Measurements from ENCODE around the gene SEC24D.

SEC24D gene

GRCh38 chr4:118714682-118715081 is 121.2 kb downstream of the SEC24D start:
- Histone ChIP-seq H3K4me3 (ENCODE audit: extremely low read depth, insufficient read depth, low read length, poor library complexity, severe bottlenecking) (no peak overlapping the region), H3K36me3 (ENCODE audit: control insufficient read depth, insufficient read depth, low read length) (peaks cover 20% of the 10 kb centered on the region), H3K9me3 (ENCODE audit: control insufficient read depth, low read length) (no peaks in the 10 kb centered on the region), H3K4me1 (ENCODE audit: control insufficient read depth, insufficient read depth, low read length, poor library complexity, severe bottlenecking) (no peaks in the 10 kb centered on the region), H3K27ac (ENCODE audit: low read depth, low read length, severe bottlenecking) (no peak overlapping the region)
- 89 to 100% methylated on average over 1 to 3 of the region's 4 CpGs for WGBS, 2 experiments (ENCODE audit: insufficient coverage in 2 of 2)

GRCh38 chr4:118712872-118713271 is 123.1 kb downstream of the SEC24D start:
- Histone ChIP-seq H3K36me3 (ENCODE audit: control insufficient read depth, insufficient read depth, low read length) (peaks cover 25% of the 10 kb centered on the region), H3K9me3 (ENCODE audit: control insufficient read depth, low read length) (no peaks in the 10 kb centered on the region), H3K27ac (ENCODE audit: low read depth, low read length, severe bottlenecking) (no peak overlapping the region), H3K4me3 (ENCODE audit: extremely low read depth, insufficient read depth, low read length, poor library complexity, severe bottlenecking) (no peak overlapping the region), H3K4me1 (ENCODE audit: control insufficient read depth, insufficient read depth, low read length, poor library complexity, severe bottlenecking) (no peaks in the 10 kb centered on the region)
- 86 to 100% methylated on average over 1 of the region's 1 CpG for WGBS, 2 experiments (ENCODE audit: insufficient coverage in 2 of 2)

GRCh38 chr4:118711052-118711451 is 124.9 kb downstream of the SEC24D start:
- Histone ChIP-seq H3K36me3 (ENCODE audit: control insufficient read depth, insufficient read depth, low read length) (peaks cover 38% of the 10 kb centered on the region), H3K4me3 (ENCODE audit: extremely low read depth, insufficient read depth, low read length, poor library complexity, severe bottlenecking) (no peak overlapping the region), H3K9me3 (ENCODE audit: control insufficient read depth, low read length) (no peaks in the 10 kb centered on the region), H3K27ac (ENCODE audit: low read depth, low read length, severe bottlenecking) (no peak overlapping the region), H3K4me1 (ENCODE audit: control insufficient read depth, insufficient read depth, low read length, poor library complexity, severe bottlenecking) (no peaks in the 10 kb centered on the region)
- no CpG with 5 or more reads among the region's 2 CpGs for WGBS, 2 experiments (ENCODE audit: insufficient coverage in 2 of 2)

- H3K4me1 ChIP-seq (ENCODE audit: control insufficient read depth, insufficient read depth, low read length, poor library complexity, severe bottlenecking): no peaks in the 10 kb centered on the region
- H3K9me3 ChIP-seq (ENCODE audit: control insufficient read depth, low read length): no peaks in the 10 kb centered on the region
- no CpG with 5 or more reads among the region's 2 CpGs for WGBS, 2 experiments (ENCODE audit: insufficient coverage in 2 of 2)
- no peak overlapping the region for H3K27ac ChIP-seq (ENCODE audit: low read depth, low read length, severe bottlenecking)
- H3K36me3 ChIP-seq (ENCODE audit: control insufficient read depth, insufficient read depth, low read length): peaks cover 51% of the 10 kb centered on the region
- H3K4me3 ChIP-seq (ENCODE audit: extremely low read depth, insufficient read depth, low read length, poor library complexity, severe bottlenecking): no peak overlapping the region
Measured at GRCh38 chr4:118703118-118703517, 132.8 kb downstream of the SEC24D start.

GRCh38 chr4:118684873-118685811 is 150.8 kb downstream of the SEC24D start, which contains the start of gene METTL14:
METTL14 (plus strand) TSS chr4:118685392; CDS start chr4:118685535, 143 bp downstream.
- Histone ChIP-seq H3K9me3 (ENCODE audit: control insufficient read depth, low read length) (no peaks in the 10 kb centered on the region), H3K27ac (ENCODE audit: low read depth, low read length, severe bottlenecking) (peak within 1 kb of the TSS; percentile 77), H3K36me3 (ENCODE audit: control insufficient read depth, insufficient read depth, low read length) (peaks cover 19% of the 10 kb centered on the region), H3K4me3 (ENCODE audit: extremely low read depth, insufficient read depth, low read length, poor library complexity, severe bottlenecking) (peak within 1 kb of the TSS; percentile 80), H3K4me1 (ENCODE audit: control insufficient read depth, insufficient read depth, low read length, poor library complexity, severe bottlenecking) (no peaks in the 10 kb centered on the region)
- WGBS, 2 experiments (ENCODE audit: insufficient coverage in 2 of 2): 5% methylated on average over 36 to 37 of the region's 42 CpGs

GRCh38 chr4:118683513-118683912 is 152.4 kb downstream of the SEC24D start:
- WGBS, 2 experiments (ENCODE audit: insufficient coverage in 2 of 2): no CpG with 5 or more reads among the region's 2 CpGs
- Histone ChIP-seq H3K9me3 (ENCODE audit: control insufficient read depth, low read length) (no peaks in the 10 kb centered on the region), H3K4me3 (ENCODE audit: extremely low read depth, insufficient read depth, low read length, poor library complexity, severe bottlenecking) (no peak overlapping the region), H3K4me1 (ENCODE audit: control insufficient read depth, insufficient read depth, low read length, poor library complexity, severe bottlenecking) (no peaks in the 10 kb centered on the region), H3K27ac (ENCODE audit: low read depth, low read length, severe bottlenecking) (no peak overlapping the region), H3K36me3 (ENCODE audit: control insufficient read depth, insufficient read depth, low read length) (peaks cover 9% of the 10 kb centered on the region)

- H3K27ac ChIP-seq (ENCODE audit: low read depth, low read length, severe bottlenecking): no peak overlapping the region
- peaks cover 3% of the 10 kb centered on the region for H3K36me3 ChIP-seq (ENCODE audit: control insufficient read depth, insufficient read depth, low read length)
- no peaks in the 10 kb centered on the region for H3K9me3 ChIP-seq (ENCODE audit: control insufficient read depth, low read length)
- H3K4me3 ChIP-seq (ENCODE audit: extremely low read depth, insufficient read depth, low read length, poor library complexity, severe bottlenecking): no peak overlapping the region
- H3K4me1 ChIP-seq (ENCODE audit: control insufficient read depth, insufficient read depth, low read length, poor library complexity, severe bottlenecking): no peaks in the 10 kb centered on the region
- no CpG with 5 or more reads among the region's 1 CpG for WGBS, 2 experiments (ENCODE audit: insufficient coverage in 2 of 2)
Measured at GRCh38 chr4:118682928-118683327, 153.0 kb downstream of the SEC24D start.

GRCh38 chr4:118680808-118681207 is 155.1 kb downstream of the SEC24D start:
- WGBS, 2 experiments (ENCODE audit: insufficient coverage in 2 of 2): 100% methylated on average over 1 of the region's 1 CpG; no CpG with 5 or more reads in 1 of the 2 experiments
- Histone ChIP-seq H3K9me3 (ENCODE audit: control insufficient read depth, low read length) (no peaks in the 10 kb centered on the region), H3K4me1 (ENCODE audit: control insufficient read depth, insufficient read depth, low read length, poor library complexity, severe bottlenecking) (no peaks in the 10 kb centered on the region), H3K36me3 (ENCODE audit: control insufficient read depth, insufficient read depth, low read length) (no peaks in the 10 kb centered on the region), H3K4me3 (ENCODE audit: extremely low read depth, insufficient read depth, low read length, poor library complexity, severe bottlenecking) (no peak overlapping the region), H3K27ac (ENCODE audit: low read depth, low read length, severe bottlenecking) (no peak overlapping the region)

GRCh38 chr4:118676128-118676527 is 159.8 kb downstream of the SEC24D start:
- Histone ChIP-seq H3K4me3 (ENCODE audit: extremely low read depth, insufficient read depth, low read length, poor library complexity, severe bottlenecking) (no peak overlapping the region), H3K27ac (ENCODE audit: low read depth, low read length, severe bottlenecking) (no peak overlapping the region), H3K9me3 (ENCODE audit: control insufficient read depth, low read length) (no peaks in the 10 kb centered on the region), H3K4me1 (ENCODE audit: control insufficient read depth, insufficient read depth, low read length, poor library complexity, severe bottlenecking) (no peaks in the 10 kb centered on the region), H3K36me3 (ENCODE audit: control insufficient read depth, insufficient read depth, low read length) (no peaks in the 10 kb centered on the region)
- no CpG with 5 or more reads among the region's 2 CpGs for WGBS, 2 experiments (ENCODE audit: insufficient coverage in 2 of 2)
